ENCODE results near the gene TEX2. TPM values are rescaled to one million over a fixed set of nuclear protein-coding genes. Genes with fewer than 3 reads are reported as not detected.

The TEX2 gene
- total and polyA plus RNA-seq, 2 donors (not counting 3 experiments of a cell fraction or from before 2014, with no cell fraction given), result 13.3 to 25.8 TPM

DNA sequence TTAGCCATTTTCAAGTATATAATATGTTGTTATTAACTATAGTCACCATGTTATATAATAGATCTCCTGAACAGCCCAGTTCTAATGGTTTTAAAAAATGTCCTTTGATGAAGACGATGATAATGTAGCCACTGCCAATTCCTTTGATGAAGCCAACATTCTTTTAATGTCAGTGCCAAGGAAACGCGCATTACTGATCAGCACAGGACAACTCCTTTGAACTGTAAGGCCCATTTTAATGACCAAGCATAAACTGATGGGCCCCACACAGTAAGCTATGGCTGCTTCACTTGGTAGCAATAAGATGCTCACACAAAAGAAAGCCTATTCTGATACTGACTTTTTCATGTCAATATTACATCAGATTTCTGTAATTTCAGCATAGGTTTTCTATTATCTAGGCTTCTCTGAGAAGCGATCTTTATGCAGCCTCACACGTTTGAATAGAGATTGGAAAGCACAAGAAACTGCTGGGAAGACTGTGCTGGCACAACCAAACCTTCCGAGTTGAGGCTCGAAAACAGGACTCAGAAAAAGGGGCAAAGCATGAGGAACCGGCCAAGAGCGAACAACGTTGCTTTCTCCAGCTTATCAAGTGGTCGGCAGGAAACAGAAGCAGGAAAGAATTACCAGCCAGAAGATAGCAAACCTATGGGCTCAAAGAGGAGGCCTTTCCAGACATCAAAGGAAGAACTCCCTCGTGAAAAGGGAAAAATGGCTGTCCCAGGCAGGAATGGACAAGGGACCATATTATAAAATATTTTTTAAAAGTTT, 152.5 kb downstream of the TEX2 start:
- no peaks in the 10 kb centered on the region for H3K36me3 ChIP-seq (ENCODE audit: control insufficient read depth in 2 of 2, extremely low read depth in 1 of 2, insufficient read depth in 2 of 2, low read length in 2 of 2)
- no peaks in the 10 kb centered on the region for H3K79me2 ChIP-seq (ENCODE audit: control insufficient read depth, insufficient read depth, low read length)
- intact Hi-C loops (cut with micrococcal nuclease), result no loop called here
- H3K27ac ChIP-seq (ENCODE audit: insufficient read depth, low read depth, low read length), result peak overlapping the region; percentile 0
- no peaks in the 10 kb centered on the region for H3K9me1 ChIP-seq (replicated peaks; ENCODE audit: control insufficient read depth, extremely low read depth, insufficient read depth, low read length)
- DNase-seq (ENCODE audit: low read depth, low spot score) (peak; percentile 80), FAIRE-seq (peak; percentile 62)
- TF ChIP-seq MYC (IDR thresholded peaks at IDR 0.05; ENCODE audit: low read depth, low read length) (no peak), POLR2AphosphoS5 (IDR thresholded peaks at IDR 0.05; ENCODE audit: insufficient read depth, low read depth, low read length) (no peak), EZH2 (IDR thresholded peaks at IDR 0.05; ENCODE audit: borderline replicate concordance, low read depth, low read length, severe bottlenecking) (no peak), POLR2A (IDR thresholded peaks at IDR 0.05; ENCODE audit: low read depth, low read length) (no peak), FOS (IDR thresholded peaks at IDR 0.05; ENCODE audit: borderline replicate concordance, insufficient read depth, low read length) (no peak), JUN (IDR thresholded peaks at IDR 0.05; ENCODE audit: borderline replicate concordance, insufficient read depth, insufficient read length, low read depth) (no peak), GATA2 (IDR thresholded peaks at IDR 0.05; ENCODE audit: insufficient read depth, insufficient read length, low read depth, low read length) (no peak)
- TF ChIP-seq, protein P1, sequence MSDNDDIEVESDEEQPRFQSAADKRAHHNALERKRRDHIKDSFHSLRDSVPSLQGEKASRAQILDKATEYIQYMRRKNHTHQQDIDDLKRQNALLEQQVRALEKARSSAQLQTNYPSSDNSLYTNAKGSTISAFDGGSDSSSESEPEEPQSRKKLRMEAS (IDR thresholded peaks at IDR 0.05; ENCODE audit: insufficient read depth, insufficient read length), result no peak
- TF ChIP-seq, protein P2, sequence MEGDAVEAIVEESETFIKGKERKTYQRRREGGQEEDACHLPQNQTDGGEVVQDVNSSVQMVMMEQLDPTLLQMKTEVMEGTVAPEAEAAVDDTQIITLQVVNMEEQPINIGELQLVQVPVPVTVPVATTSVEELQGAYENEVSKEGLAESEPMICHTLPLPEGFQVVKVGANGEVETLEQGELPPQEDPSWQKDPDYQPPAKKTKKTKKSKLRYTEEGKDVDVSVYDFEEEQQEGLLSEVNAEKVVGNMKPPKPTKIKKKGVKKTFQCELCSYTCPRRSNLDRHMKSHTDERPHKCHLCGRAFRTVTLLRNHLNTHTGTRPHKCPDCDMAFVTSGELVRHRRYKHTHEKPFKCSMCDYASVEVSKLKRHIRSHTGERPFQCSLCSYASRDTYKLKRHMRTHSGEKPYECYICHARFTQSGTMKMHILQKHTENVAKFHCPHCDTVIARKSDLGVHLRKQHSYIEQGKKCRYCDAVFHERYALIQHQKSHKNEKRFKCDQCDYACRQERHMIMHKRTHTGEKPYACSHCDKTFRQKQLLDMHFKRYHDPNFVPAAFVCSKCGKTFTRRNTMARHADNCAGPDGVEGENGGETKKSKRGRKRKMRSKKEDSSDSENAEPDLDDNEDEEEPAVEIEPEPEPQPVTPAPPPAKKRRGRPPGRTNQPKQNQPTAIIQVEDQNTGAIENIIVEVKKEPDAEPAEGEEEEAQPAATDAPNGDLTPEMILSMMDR (IDR thresholded peaks at IDR 0.05; ENCODE audit: extremely low read depth in 1 of 2, insufficient read depth in 1 of 2, low read depth in 1 of 2, low read length in 2 of 2), result no peak
- H3K9me3 ChIP-seq (replicated peaks; ENCODE audit: control insufficient read depth, insufficient read depth, low read length), result no peaks in the 10 kb centered on the region
- CTCF ChIA-PET, result interaction anchor here (0.8 to 1.1 kb wide), 4 partner anchors 10 to 221 kb away, joined by 3 to 4 read pairs (median 3); no protein-coding TSS in a partner anchor
- no TSS peak for BruUV-seq (replicated peaks)
- dilution Hi-C loops (cut with MboI; ENCODE audit: extremely low pct_ligation_motif_present, low sequenced_read_pairs), result no loop called here
- no peaks in the 10 kb centered on the region for H4K20me1 ChIP-seq (replicated peaks; ENCODE audit: control insufficient read depth, extremely low read depth, insufficient read depth, low read length)
- POLR2A ChIA-PET, result interaction anchor here (0.9 kb wide), 1 partner anchor 35 kb away, joined by 3 read pairs; no protein-coding TSS in a partner anchor
- peak overlapping the region; percentile 13 for H2AFZ ChIP-seq (ENCODE audit: low read depth, low read length)
- no peak overlapping the region for H3K4me3 ChIP-seq (replicated peaks in 1 of 3; ENCODE audit: insufficient read depth in 1 of 3, low read depth in 1 of 3, low read length in 3 of 3)
- peaks cover 7% of the 10 kb centered on the region for H3K4me1 ChIP-seq (ENCODE audit: control insufficient read depth, extremely low read depth, insufficient read depth, low read length)
- no peaks in the 10 kb centered on the region for H3K27me3 ChIP-seq (ENCODE audit: control insufficient read depth in 2 of 2, insufficient read depth in 2 of 2, low read length in 2 of 2)
- no peak overlapping the region for H3K9ac ChIP-seq (replicated peaks; ENCODE audit: extremely low read depth, insufficient read depth, low read length)
- peak overlapping the region; percentile 26 for H3K4me2 ChIP-seq (ENCODE audit: insufficient read depth, low read length)

Measured in endothelial cell of umbilical vein (primary cell).